Subcutaneous adipose tissue (tissue), 4 donors: Measurements from ENCODE around the gene PINK1. TPM values are rescaled to one million over a fixed set of nuclear protein-coding genes. Genes with fewer than 3 reads are reported as not detected.

Source experiments
- CTCF ChIP-seq: fragments of 450-650 bp; IDR thresholded peaks from one replicate; pipeline ENCODE4 v1.5.1; 2016; ENCODE audit warnings: low read depth, mild to moderate bottlenecking, control low read depth, antibody characterized with exemption, moderate library complexity
- total RNA-seq, 4 donors: library from RNA; depleted of rRNA; stranded (reverse); fragments of >200 nt; gene quantifications; one replicate each; pipeline ENCODE4 v1.1.0, GENCODE V29; 2016

PINK1 gene
- total RNA-seq, 4 donors from 2014 or later, result 73.7 to 169 (median 129) TPM

- TF ChIP-seq CTCF, result no peak
Measured at GRCh38 chr1:20614131-20614579, 19.1 kb upstream of the PINK1 start.

GRCh38 chr1:20615946-20616846, 17.1 kb upstream of the PINK1 start:
- TF ChIP-seq CTCF, result no peak

DNA sequence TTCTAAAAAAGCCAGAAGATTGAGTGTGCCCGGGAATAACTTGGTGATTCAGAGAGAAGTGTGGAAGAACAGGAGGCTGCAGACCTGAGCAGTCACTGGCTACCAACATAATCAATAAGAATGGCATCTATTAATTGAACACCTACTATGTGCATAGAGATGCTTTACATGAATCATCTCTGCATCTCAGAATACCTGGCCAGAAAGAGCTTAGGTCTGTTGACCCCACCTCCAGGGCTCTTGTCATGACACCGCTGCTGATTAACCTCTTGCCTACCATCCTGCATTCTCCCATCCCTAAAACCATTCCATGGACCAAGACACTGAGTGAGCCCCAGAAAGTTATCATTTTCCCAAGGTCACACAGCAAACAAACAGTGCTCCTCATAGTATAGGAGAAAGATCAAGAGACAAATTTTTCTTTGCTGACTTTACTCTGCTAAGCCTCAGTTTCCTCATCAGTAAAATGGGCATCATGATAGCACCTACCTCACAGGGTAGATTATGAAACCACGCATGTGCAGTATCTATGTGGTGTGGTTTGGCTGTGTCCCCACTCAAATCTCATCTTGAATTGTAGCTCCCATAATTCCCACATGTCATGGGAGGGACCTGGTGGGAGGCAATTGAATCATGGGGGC, 16.3 kb upstream of the PINK1 start:
- no peak for TF ChIP-seq CTCF

DNA sequence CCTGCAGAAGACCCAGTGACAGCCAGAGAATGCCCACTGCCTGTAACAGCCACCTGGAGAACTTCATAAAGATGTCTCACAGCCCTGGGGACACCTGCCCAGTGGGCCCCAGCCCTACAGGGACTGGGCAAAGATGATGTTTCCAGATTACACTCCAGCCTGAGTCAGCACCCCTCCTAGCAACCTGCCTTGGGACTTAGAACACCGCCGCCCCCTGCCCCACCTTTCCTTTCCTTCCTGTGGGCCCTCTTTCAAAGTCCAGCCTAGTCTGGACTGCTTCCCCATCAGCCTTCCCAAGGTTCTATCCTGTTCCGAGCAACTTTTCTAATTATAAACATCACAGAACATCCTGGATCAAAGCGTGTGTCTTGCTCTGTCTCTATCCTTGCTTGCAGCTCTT, 14.7 kb upstream of the PINK1 start:
- TF ChIP-seq CTCF, result no peak

DNA sequence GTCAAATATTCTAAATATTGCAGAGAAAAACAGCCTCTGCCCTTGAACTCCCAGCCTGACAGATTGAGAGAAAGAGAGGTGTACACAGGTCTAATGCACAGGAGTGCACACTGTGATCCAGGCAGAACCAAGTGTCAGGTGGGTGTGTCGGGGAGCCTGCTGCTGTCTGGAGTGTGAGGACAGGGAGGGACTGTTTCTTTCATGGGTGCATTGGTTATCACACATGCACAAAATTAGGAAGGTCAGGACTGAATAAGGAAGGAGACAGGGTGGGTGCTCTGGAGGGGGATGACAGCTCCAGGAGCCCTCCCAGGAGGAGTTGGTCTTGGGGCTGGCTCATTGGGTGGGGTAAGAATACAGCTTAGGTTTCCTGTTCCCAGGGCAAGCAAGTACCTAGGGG, 13.3 kb upstream of the PINK1 start:
- no peak for TF ChIP-seq CTCF

DNA sequence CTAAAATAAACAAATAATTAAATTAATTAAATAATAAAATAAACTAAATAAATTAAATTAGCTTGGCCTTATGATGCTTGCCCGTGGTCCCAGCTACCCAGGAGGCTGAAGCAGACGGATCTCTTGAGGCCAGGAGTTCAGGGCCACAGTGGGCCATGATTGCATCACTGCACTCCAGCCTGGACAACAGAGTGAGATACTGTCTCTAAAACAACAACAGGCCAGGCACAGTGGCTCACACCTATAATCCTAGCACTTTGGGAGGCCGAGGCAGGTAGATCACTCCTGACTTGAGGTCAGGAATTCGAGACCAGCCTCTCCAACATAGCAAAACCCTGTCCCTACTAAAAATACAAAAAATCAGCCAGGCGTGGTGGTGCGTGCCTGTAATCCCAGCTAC, 12.2 kb upstream of the PINK1 start:
- TF ChIP-seq CTCF, result no peak

- no peak for TF ChIP-seq CTCF
Measured at GRCh38 chr1:20624709-20625108, 8.5 kb upstream of the PINK1 start.
